SHP77 (cell line): ENCODE results near the gene UNC119B.

Experiments used
- DNase-seq, 2 experiments: peaks; one replicate each; lab custom pipeline; 2025; lab: John Stamatoyannopoulos, UW

UNC119B gene

DNA sequence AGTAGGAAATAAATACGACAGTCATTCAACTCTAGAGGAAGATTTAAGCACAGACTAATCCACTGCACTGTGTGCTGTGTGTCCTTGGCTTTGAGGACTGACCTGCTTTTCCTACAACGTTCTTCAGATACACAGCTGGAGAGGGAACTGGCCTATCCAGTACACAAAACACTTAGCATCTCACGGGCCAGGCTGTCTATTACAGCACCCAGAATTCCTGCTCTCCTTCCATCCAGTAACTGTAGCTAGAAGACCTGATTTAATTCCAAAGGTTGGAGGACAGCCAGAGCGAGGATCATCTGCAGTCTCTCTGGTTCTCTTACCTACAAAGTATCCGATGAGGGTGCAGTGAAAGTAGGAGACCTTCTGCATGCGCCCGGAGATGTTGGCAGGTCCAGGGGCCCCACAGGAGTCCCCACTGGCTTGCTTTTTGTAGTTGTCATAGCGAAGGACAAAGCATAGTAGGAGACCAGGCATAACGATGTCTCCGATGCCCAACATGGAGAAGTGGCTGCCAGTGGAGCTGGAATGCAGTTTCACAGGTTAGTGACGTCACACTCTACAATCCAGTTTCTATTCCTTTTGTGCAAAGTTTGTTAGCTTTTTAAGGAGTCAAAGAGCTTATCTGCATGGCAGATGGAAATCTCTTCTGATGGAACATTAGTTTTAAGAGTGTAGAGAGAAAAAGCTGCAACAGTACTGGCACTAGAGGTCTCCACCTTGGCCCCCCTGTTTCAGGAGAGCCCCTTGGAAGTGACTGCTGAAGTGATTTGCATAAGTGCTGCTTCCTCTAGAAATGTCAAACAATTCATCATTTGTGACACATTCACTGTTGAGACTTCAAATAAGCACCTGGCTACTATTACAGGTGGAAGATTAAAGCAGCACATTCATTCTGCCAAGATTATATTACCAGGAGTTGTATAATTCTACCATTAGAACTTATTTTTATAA lies 57.1 kb downstream of the UNC119B start:
- DNase-seq: no peak

GRCh38 chr12:120771097-120771496 lies 60.8 kb downstream of the UNC119B start:
- DNase-seq: no peak
